SK-N-SH (cell line): ENCODE measurements around the gene OPA1. TPM values are rescaled to one million over a fixed set of nuclear protein-coding genes. Genes with fewer than 3 reads are reported as not detected.

ENCODE experiments used
- CTCF ChIA-PET: fragments of 300-600, 350-600 bp; formaldehyde crosslinking; extraction: SDS; loops from one replicate; lab custom pipeline; 2021; lab: Yijun Ruan, JAX
- POLR2A ChIA-PET: fragments of 350-600 bp; sonication (Branson Sonifier 250); formaldehyde crosslinking; extraction: SDS; loops from one replicate; lab custom pipeline; 2020; ENCODE audit warnings: antibody characterized with exemption, inconsistent platforms; lab: Yijun Ruan, JAX
- DNase-seq: peaks from one replicate; pipeline ENCODE4 v3.0.0; 2012
- H2AFZ ChIP-seq: fragments of 200-600 bp; sonication (generic); 2 replicates; pipeline ENCODE4 v1.8.1; 2016; ENCODE audit warnings: antibody characterized with exemption, mild to moderate bottlenecking, low read depth
- H3F3A ChIP-seq: fragments of 200-600 bp; sonication (generic); replicated peaks from 2 replicates; pipeline ENCODE3; 2016; ENCODE audit warnings: antibody characterized with exemption, mild to moderate bottlenecking; ENCODE audit not compliant: insufficient read depth
- H3K27ac ChIP-seq, 2 experiments: fragments of 200-500 bp in 1 of 2; fragments of 200-600 bp in 1 of 2; sonication (Bioruptor generic) in 1 of 2; sonication (generic), shearing (Covaris generic) in 1 of 2; 2 replicates each; pipeline versions ENCODE4 v1.5.1 to v1.6.1; 2014 to 2016; ENCODE audit warnings: low read depth in 2 of 2, inconsistent platforms in 1 of 2, low read length in 1 of 2, mild to moderate bottlenecking in 1 of 2, mixed read lengths in 1 of 2
- H3K27me3 ChIP-seq: fragments of 200-600 bp; sonication (generic), shearing (Covaris generic); 2 replicates; pipeline ENCODE4 v1.6.1; 2016; ENCODE audit warnings: mixed run types; ENCODE audit not compliant: insufficient read depth
- H3K36me3 ChIP-seq, 2 experiments: fragments of 200-500 bp in 1 of 2; fragments of 200-600 bp in 1 of 2; sonication (Bioruptor generic) in 1 of 2; sonication (generic) in 1 of 2; replicated peaks in 1 of 2; 2 replicates each; pipeline versions ENCODE3 to v1.5.1; 2014 to 2016; ENCODE audit warnings: low read length in 1 of 2, mild to moderate bottlenecking in 1 of 2; ENCODE audit not compliant: insufficient read depth in 2 of 2, control insufficient read depth in 1 of 2
- H3K4me1 ChIP-seq, 2 experiments: fragments of 200-500 bp in 1 of 2; fragments of 200-600 bp in 1 of 2; sonication (Bioruptor generic) in 1 of 2; sonication (generic), shearing (Covaris generic) in 1 of 2; 2 replicates each; pipeline versions ENCODE4 v1.5.1 to v1.6.1; 2014 to 2016; ENCODE audit warnings: low read depth in 1 of 2, low read length in 1 of 2, mixed run types in 1 of 2; ENCODE audit not compliant: insufficient read depth in 2 of 2, control insufficient read depth in 1 of 2
- H3K4me2 ChIP-seq: fragments of 200-600 bp; sonication (generic), shearing (Covaris generic); 2 replicates; pipeline ENCODE4 v1.6.1; 2017; ENCODE audit warnings: mixed run types
- H3K4me3 ChIP-seq, 2 experiments: fragments of 200-500 bp in 1 of 2; fragments of 200-600 bp in 1 of 2; sonication (Bioruptor generic) in 1 of 2; sonication (generic), shearing (Covaris generic) in 1 of 2; 2 replicates each; pipeline versions ENCODE4 v1.5.1 to v1.8.1; 2014 to 2016; ENCODE audit warnings: low read depth in 2 of 2, inconsistent platforms in 1 of 2, low read length in 1 of 2, mild to moderate bottlenecking in 1 of 2, mixed read lengths in 1 of 2, moderate library complexity in 1 of 2
- H3K79me2 ChIP-seq: fragments of 200-600 bp; sonication (generic); 2 replicates; pipeline ENCODE4 v1.8.1; 2017; ENCODE audit warnings: mild to moderate bottlenecking; ENCODE audit not compliant: insufficient read depth
- H3K9ac ChIP-seq: fragments of 200-600 bp; sonication (generic); 2 replicates; pipeline ENCODE4 v1.6.1; 2017; ENCODE audit warnings: mixed run types
- H3K9me2 ChIP-seq: fragments of 200-600 bp; sonication (generic); 2 replicates; pipeline ENCODE4 v1.6.1; 2017; ENCODE audit warnings: mixed run types
- H3K9me3 ChIP-seq: fragments of 200-600 bp; sonication (generic); 2 replicates; pipeline ENCODE4 v1.6.1; 2017; ENCODE audit warnings: mixed run types, mild to moderate bottlenecking, moderate library complexity
- H4K20me1 ChIP-seq: fragments of 200-600 bp; sonication (generic); 2 replicates; pipeline ENCODE4 v1.6.1; 2017; ENCODE audit warnings: mild to moderate bottlenecking, mixed run types; ENCODE audit not compliant: insufficient read depth
- ELF1 ChIP-seq: IDR thresholded peaks from 2 replicates; pipeline ENCODE4 v1.4.0; 2012
- EP300 ChIP-seq, 2 experiments: IDR thresholded peaks; 2 replicates each; pipeline versions ENCODE4 v1.4.0 to v1.6.1; 2012; ENCODE audit warnings: borderline replicate concordance in 1 of 2, low read depth in 1 of 2, low read length in 1 of 2
- EZH2phosphoT487 ChIP-seq: fragments of 200-600 bp; sonication (generic); IDR thresholded peaks from 2 replicates; pipeline ENCODE4 v1.6.1; 2017; ENCODE audit warnings: low read depth, mixed run types, mild to moderate bottlenecking, antibody characterized with exemption, moderate library complexity, borderline replicate concordance
- FOXJ3 ChIP-seq: sonication (generic); formaldehyde crosslinking; IDR thresholded peaks from 2 replicates; pipeline ENCODE4 v1.5.1; 2020; ENCODE audit warnings: mild to moderate bottlenecking, missing genetic modification reagents
- GATA2 ChIP-seq: sonication (generic); formaldehyde crosslinking; IDR thresholded peaks from 2 replicates; pipeline ENCODE4 v1.5.0; 2020; ENCODE audit warnings: mild to moderate bottlenecking, missing genetic modification reagents
- MAX ChIP-seq: IDR thresholded peaks from 2 replicates; pipeline ENCODE4 v1.4.0; 2012; ENCODE audit warnings: low read depth
- MEF2A ChIP-seq: IDR thresholded peaks from 2 replicates; pipeline ENCODE4 v1.4.0; 2012; ENCODE audit warnings: low read depth, borderline replicate concordance
- NRF1 ChIP-seq: IDR thresholded peaks from 2 replicates; pipeline ENCODE4 v1.6.1; 2012; ENCODE audit warnings: low read depth, mild to moderate bottlenecking, low read length
- RAD21 ChIP-seq: IDR thresholded peaks from 2 replicates; pipeline ENCODE4 v1.6.1; 2012; ENCODE audit warnings: mild to moderate bottlenecking, low read length
- RCOR1 ChIP-seq: fragments of 150-350 bp; IDR thresholded peaks from 2 replicates; pipeline ENCODE4 v1.6.1; 2017; ENCODE audit warnings: antibody characterized with exemption, low read length
- RFX5 ChIP-seq: IDR thresholded peaks from 2 replicates; pipeline ENCODE4 v1.6.1; 2012; ENCODE audit warnings: mild to moderate bottlenecking, improper control_type of control experiment, low read length
- TAF1 ChIP-seq: IDR thresholded peaks from 2 replicates; pipeline ENCODE4 v1.6.1; 2012; ENCODE audit warnings: low read depth, mild to moderate bottlenecking, low read length, moderate library complexity, borderline replicate concordance
- TEAD4 ChIP-seq: IDR thresholded peaks from 2 replicates; pipeline ENCODE4 v1.4.0; 2012; ENCODE audit warnings: mild to moderate bottlenecking, borderline replicate concordance; ENCODE audit not compliant: insufficient read depth
- WGBS: methylation state at CpG from one replicate; pipeline ENCODE4 v1.1.6; 2017; ENCODE audit warnings: low lambda C conversion rate; 5-methylcytosine and 5-hydroxymethylcytosine counted together
- polyA plus RNA-seq, 3 experiments: library from polyadenylated mRNA; depleted of rRNA; stranded (reverse); fragments of >200 nt; gene quantifications; 2 replicates each; pipeline ENCODE4 v1.2.3, GENCODE V29; 2012
- TF ChIP-seq, protein P1 (sequence below): IDR thresholded peaks from 2 replicates; pipeline ENCODE4 v1.6.1; 2012; ENCODE audit warnings: mild to moderate bottlenecking, low read depth, low read length, moderate library complexity
- TF ChIP-seq, protein P2 (sequence below): fragments of 150-350 bp; IDR thresholded peaks from 2 replicates; pipeline ENCODE4 v1.6.1; 2017; ENCODE audit warnings: antibody characterized with exemption, low read length, low read depth, borderline replicate concordance

The OPA1 gene
- polyA plus RNA-seq, 1 of the 3 experiments (the other 2 are of a cell fraction), result 11.4 TPM

DNA sequence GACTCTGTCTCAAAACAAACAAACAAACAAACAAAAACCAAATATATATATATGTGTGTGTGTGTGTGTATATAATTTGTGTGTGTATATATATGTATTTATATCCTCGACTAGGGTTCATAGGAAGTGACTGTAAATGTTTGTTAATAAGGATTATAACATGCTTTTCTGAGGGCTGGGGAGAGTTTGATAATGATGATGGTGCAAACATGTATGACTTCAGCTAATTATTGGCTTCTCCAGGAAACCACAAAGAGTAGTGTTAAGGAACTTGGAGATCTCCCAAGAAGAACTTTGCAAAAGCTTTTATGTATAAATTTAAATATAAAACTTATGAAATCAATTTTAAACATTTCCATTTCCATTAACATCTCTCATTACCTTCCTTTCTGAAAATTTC, 3.9 kb upstream of the OPA1 start:
- no peak for DNase-seq
- H3K4me2 ChIP-seq, result no peak overlapping the region
- no peaks in the 10 kb centered on the region for H3K9me3 ChIP-seq
- H3K4me1 ChIP-seq, result peaks cover 0 to 6% of the 10 kb centered on the region in 2 experiments; a peak in 1 of 4 replicates
- CTCF ChIA-PET, result interaction anchor here (1.2 kb wide), 1 partner anchor 16 kb away, joined by 3 read pairs; no protein-coding TSS in a partner anchor
- no peaks in the 10 kb centered on the region for H3K9me2 ChIP-seq
- no peak overlapping the region for H2AFZ ChIP-seq
- H4K20me1 ChIP-seq, result no peaks in the 10 kb centered on the region
- TF ChIP-seq MAX (no peak), GATA2 (CRISPR knock-in tag) (no peak), RAD21 (no peak), TEAD4 (no peak), FOXJ3 (CRISPR knock-in tag) (no peak), MEF2A (no peak), ELF1 (no peak), NRF1 (no peak), EP300 (IDR thresholded peaks at IDR 0.05; ENCODE audit: borderline replicate concordance in 1 of 2, low read depth in 1 of 2, low read length in 1 of 2) (no peak), TAF1 (no peak), RFX5 (no peak), EZH2phosphoT487 (no peak), RCOR1 (no peak)
- TF ChIP-seq, protein P1, sequence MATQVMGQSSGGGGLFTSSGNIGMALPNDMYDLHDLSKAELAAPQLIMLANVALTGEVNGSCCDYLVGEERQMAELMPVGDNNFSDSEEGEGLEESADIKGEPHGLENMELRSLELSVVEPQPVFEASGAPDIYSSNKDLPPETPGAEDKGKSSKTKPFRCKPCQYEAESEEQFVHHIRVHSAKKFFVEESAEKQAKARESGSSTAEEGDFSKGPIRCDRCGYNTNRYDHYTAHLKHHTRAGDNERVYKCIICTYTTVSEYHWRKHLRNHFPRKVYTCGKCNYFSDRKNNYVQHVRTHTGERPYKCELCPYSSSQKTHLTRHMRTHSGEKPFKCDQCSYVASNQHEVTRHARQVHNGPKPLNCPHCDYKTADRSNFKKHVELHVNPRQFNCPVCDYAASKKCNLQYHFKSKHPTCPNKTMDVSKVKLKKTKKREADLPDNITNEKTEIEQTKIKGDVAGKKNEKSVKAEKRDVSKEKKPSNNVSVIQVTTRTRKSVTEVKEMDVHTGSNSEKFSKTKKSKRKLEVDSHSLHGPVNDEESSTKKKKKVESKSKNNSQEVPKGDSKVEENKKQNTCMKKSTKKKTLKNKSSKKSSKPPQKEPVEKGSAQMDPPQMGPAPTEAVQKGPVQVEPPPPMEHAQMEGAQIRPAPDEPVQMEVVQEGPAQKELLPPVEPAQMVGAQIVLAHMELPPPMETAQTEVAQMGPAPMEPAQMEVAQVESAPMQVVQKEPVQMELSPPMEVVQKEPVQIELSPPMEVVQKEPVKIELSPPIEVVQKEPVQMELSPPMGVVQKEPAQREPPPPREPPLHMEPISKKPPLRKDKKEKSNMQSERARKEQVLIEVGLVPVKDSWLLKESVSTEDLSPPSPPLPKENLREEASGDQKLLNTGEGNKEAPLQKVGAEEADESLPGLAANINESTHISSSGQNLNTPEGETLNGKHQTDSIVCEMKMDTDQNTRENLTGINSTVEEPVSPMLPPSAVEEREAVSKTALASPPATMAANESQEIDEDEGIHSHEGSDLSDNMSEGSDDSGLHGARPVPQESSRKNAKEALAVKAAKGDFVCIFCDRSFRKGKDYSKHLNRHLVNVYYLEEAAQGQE, result no peak
- TF ChIP-seq, protein P2, sequence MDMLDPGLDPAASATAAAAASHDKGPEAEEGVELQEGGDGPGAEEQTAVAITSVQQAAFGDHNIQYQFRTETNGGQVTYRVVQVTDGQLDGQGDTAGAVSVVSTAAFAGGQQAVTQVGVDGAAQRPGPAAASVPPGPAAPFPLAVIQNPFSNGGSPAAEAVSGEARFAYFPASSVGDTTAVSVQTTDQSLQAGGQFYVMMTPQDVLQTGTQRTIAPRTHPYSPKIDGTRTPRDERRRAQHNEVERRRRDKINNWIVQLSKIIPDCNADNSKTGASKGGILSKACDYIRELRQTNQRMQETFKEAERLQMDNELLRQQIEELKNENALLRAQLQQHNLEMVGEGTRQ, result no peak
- 41% methylated on average over 1 of the region's 1 CpG for WGBS
- H3K4me3 ChIP-seq, result no peak overlapping the region
- no peak overlapping the region for H3K9ac ChIP-seq
- H3K36me3 ChIP-seq, result no peaks in the 10 kb centered on the region
- H3K79me2 ChIP-seq, result peaks cover 10% of the 10 kb centered on the region
- H3K27me3 ChIP-seq, result no peaks in the 10 kb centered on the region
- H3K27ac ChIP-seq, result no peak overlapping the region
- H3F3A ChIP-seq, result peaks cover 4% of the 10 kb centered on the region
- POLR2A ChIA-PET, result no interaction called here
